ENCODE data around the gene TPSB2.
"Not testable (repeated sequence)": the region's sequence is repeated elsewhere in the genome, so short reads cannot be mapped to it uniquely, and the experiment has no call there.

TPSB2 gene

DNA sequence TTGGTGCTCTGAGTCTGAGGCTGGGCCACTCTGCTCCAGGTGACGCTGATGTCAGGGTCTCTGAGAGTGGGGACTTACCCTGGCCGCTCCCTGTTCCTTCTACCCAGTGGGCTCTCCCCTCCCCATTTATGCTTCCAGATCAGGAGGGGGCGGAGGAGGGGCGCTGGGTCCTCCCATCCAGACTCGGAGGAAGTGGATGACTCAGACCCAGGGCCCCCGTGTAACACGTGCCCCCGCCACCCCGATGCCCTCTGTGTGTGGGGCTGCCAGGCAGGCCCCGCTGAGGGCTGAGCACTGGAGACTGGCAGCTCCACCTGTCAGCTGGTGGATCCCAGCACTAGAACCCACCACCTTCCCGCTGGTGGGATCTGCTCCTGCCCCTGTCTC is at the start of gene TPSB2:
TSS of gene TPSB2 (minus strand) at position 101 of the 387 bp plus-strand sequence. CDS start 233 bp downstream, outside the sequence.
- not testable (repeated sequence) for H3K27ac Mint-ChIP-seq; H3K36me3 Mint-ChIP-seq (ENCODE audit: low read depth); H3K9me3 Mint-ChIP-seq; H3K27me3 Mint-ChIP-seq (ENCODE audit: low read depth); H3K4me3 Mint-ChIP-seq; H3K4me1 Mint-ChIP-seq

DNA sequence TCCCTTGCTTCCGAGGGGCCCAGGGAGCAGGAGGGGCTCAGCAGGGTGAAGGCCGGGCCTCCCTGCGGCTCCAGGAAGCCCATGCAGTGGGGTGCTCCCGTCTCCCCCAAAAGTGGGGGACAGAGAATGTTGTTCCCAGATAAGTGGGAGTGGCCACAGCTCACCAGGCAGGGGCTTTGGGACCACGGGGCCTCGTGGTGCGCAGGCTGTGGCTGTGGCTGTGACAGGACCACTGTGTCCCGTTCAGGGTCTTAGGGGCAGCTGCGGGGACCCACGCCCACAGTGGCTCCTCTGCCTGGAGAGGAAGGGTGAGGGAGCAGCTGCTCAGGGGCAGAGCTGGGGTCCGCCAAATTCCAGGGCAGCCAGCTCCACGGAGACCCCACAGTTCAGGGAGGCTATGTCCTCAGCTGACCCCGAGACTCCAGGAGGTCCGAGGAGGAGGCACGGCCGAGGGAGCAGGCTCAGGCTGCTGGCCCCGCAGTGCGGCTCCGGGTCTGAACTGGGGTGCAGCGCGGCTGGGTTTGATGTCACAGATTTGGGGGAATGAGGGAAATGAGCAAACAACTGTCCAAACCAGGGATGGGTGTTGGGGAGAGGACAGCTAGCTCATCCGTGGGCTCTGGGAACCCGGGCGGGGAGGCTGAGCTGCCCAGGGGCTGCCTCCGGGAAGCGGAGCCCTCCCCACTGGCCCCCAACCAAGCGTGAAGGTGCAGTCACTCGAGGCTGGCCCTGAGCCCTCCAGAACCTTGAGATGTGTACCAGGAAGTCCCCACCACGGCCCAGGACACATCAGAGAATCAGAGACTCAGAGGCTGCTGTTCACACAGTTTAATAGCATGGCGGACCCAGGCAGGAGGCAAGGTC is 49.3 kb upstream of the TPSB2 start:
- Mint-ChIP-seq H3K4me1 (peaks cover 27% of the 10 kb centered on the region), H3K36me3 (ENCODE audit: low read depth) (no peaks in the 10 kb centered on the region), H3K27me3 (ENCODE audit: low read depth) (peaks cover 19% of the 10 kb centered on the region), H3K27ac (no peak overlapping the region), H3K9me3 (no peaks in the 10 kb centered on the region), H3K4me3 (no peak overlapping the region)
- TF ChIP-seq, protein P1, sequence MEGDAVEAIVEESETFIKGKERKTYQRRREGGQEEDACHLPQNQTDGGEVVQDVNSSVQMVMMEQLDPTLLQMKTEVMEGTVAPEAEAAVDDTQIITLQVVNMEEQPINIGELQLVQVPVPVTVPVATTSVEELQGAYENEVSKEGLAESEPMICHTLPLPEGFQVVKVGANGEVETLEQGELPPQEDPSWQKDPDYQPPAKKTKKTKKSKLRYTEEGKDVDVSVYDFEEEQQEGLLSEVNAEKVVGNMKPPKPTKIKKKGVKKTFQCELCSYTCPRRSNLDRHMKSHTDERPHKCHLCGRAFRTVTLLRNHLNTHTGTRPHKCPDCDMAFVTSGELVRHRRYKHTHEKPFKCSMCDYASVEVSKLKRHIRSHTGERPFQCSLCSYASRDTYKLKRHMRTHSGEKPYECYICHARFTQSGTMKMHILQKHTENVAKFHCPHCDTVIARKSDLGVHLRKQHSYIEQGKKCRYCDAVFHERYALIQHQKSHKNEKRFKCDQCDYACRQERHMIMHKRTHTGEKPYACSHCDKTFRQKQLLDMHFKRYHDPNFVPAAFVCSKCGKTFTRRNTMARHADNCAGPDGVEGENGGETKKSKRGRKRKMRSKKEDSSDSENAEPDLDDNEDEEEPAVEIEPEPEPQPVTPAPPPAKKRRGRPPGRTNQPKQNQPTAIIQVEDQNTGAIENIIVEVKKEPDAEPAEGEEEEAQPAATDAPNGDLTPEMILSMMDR (IDR thresholded peaks at IDR 0.05; ENCODE audit: unreplicated experiment in 3 of 3): no peak

DNA sequence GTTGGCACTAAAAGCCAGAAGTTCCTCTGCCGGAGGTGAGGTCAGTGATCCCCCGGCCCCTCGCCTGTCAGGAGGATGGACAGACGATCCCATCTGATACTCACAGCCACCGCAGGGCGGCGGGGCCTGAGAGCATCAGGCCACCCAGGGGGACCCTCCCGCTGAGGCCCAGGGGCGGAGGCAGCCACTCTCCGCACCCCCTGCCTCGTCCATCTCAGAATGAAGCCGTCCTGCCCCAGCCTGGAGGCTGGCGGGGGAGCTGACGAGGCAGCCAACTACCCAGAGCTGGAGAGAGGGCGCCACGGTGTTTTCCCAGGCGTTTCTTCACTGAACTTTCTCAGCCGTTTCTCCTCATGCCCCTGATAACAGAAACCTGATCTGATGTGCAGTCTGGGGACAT is 48.5 kb upstream of the TPSB2 start:
- Mint-ChIP-seq H3K27me3 (ENCODE audit: low read depth) (peaks cover 22% of the 10 kb centered on the region), H3K4me1 (peaks cover 19% of the 10 kb centered on the region), H3K9me3 (no peaks in the 10 kb centered on the region), H3K27ac (no peak overlapping the region), H3K36me3 (ENCODE audit: low read depth) (no peaks in the 10 kb centered on the region), H3K4me3 (no peak overlapping the region)
- TF ChIP-seq, protein P1 (IDR thresholded peaks at IDR 0.05; ENCODE audit: unreplicated experiment in 3 of 3): peak in 2 of 3 experiments; percentile 13 to 17

DNA sequence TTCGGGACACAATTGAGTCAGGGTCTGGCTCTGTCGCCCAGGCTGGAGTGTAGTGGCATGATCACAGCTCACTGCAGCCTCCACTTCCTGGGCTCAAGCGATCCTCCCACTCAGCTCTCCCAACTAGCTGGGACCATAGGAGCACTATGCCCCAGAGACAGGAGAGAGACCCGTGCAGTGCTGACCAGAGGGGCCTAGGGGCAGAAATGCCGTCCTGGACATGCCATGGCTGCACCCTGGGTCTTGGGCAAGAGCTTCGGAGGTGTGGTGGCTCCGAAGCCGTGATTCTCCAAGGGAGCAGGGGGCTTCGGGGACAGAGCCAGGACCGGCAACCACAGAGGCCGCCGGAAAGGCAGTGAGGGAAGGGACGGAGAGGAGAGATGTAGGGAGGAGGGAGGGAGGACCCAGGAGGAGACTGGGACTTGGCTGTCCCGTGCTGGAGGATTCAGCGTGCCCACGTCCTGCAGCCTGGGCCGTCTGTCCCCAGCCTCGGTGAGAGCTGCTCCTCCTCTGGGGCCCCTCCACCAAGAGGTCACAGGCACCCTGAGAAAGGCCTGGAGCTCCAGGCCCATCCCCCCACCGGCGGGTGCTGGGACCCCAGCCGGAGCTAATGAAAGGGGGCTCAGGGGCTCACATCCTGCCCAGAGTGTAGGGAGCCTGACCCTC is 47.8 kb upstream of the TPSB2 start:
- peak overlapping the region in 1 of 3 experiments; percentile 23 for H3K4me3 Mint-ChIP-seq
- TF ChIP-seq, protein P1 (IDR thresholded peaks at IDR 0.05; ENCODE audit: unreplicated experiment in 3 of 3): no peak
- H3K27ac Mint-ChIP-seq: peak overlapping the region in 2 of 3 experiments; percentile 44 to 49
- H3K4me1 Mint-ChIP-seq: peaks cover 18% of the 10 kb centered on the region
- no peaks in the 10 kb centered on the region for H3K9me3 Mint-ChIP-seq
- no peaks in the 10 kb centered on the region for H3K36me3 Mint-ChIP-seq (ENCODE audit: low read depth)
- H3K27me3 Mint-ChIP-seq (ENCODE audit: low read depth): peaks cover 27% of the 10 kb centered on the region

DNA sequence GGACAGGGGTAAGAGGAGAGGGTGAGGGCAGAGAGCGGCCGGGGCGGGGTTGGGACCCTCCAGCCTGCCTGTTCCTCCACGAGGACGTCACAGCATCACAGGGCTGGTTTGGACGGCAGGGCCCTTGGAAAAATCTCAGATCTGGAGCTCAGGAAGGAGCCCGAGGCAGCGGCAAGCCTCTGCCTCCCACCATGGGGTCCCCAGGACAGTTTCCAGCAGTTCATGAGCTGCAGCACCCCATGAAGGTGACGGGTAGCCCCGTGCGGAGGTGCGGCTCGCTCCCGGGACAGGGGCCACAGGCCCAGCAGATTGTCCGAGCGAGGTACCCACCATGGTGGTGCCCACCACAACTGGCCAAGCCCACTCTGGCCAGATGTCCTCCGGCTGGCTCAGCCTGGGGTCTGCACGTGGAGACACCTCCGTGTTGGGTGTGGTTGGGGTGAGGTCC is 47.2 kb upstream of the TPSB2 start:
- H3K36me3 Mint-ChIP-seq (ENCODE audit: low read depth): no peaks in the 10 kb centered on the region
- H3K27me3 Mint-ChIP-seq (ENCODE audit: low read depth): peaks cover 27% of the 10 kb centered on the region
- TF ChIP-seq, protein P1 (IDR thresholded peaks at IDR 0.05; ENCODE audit: unreplicated experiment in 3 of 3): no peak
- H3K4me1 Mint-ChIP-seq: peaks cover 19% of the 10 kb centered on the region
- no peaks in the 10 kb centered on the region for H3K9me3 Mint-ChIP-seq
- H3K4me3 Mint-ChIP-seq: no peak overlapping the region
- H3K27ac Mint-ChIP-seq: peak overlapping the region in 1 of 3 experiments; percentile 44

DNA sequence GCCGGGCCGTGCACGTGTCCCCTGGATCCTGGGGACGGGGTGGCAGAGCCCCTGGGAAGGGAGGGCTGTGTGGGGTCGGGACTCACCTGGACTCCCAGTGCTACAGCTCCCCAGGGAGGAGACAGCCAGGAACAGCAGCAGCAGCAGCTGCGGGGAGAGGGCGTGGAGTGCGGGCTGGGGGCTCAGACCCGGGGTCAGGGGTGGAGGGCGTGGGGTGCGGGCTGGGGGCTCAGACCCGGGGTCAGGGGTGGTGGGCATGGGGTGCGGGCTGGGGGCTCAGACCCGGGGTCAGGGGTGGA is 46.5 kb upstream of the TPSB2 start:
- Mint-ChIP-seq H3K36me3 (ENCODE audit: low read depth) (no peaks in the 10 kb centered on the region), H3K4me3 (no peak overlapping the region), H3K27ac (no peak overlapping the region), H3K9me3 (no peaks in the 10 kb centered on the region), H3K27me3 (ENCODE audit: low read depth) (peaks cover 27% of the 10 kb centered on the region), H3K4me1 (peaks cover 19% of the 10 kb centered on the region)
- TF ChIP-seq, protein P1 (IDR thresholded peaks at IDR 0.05; ENCODE audit: unreplicated experiment in 3 of 3): no peak
